ENCODE data around the gene LRP2.
"Not testable (repeated sequence)": the region's sequence is repeated elsewhere in the genome, so short reads cannot be mapped to it uniquely, and the experiment has no call there.

Gene LRP2

GRCh38 chr2:169362118-169362893 is at the start of gene LRP2:
LRP2 (minus strand) TSS chr2:169362534; CDS start chr2:169362399, 135 bp downstream.
- peak; percentile 42 for DNase-seq

GRCh38 chr2:169406891-169407290 is 44.6 kb upstream of the LRP2 start:
- no peak for DNase-seq

- not testable (repeated sequence) for DNase-seq
Observed at GRCh38 chr2:169399491-169399890, 37.2 kb upstream of the LRP2 start.

- no peak for DNase-seq
Observed at GRCh38 chr2:169397697-169398096, 35.4 kb upstream of the LRP2 start.

GRCh38 chr2:169395821-169396374 is 33.6 kb upstream of the LRP2 start:
- DNase-seq, result no peak

- DNase-seq, result no peak
Observed at GRCh38 chr2:169393068-169393590, 30.8 kb upstream of the LRP2 start.

GRCh38 chr2:169391236-169391635 is 28.9 kb upstream of the LRP2 start:
- DNase-seq, result no peak

- DNase-seq, result no peak
Observed at GRCh38 chr2:169388161-169388560, 25.8 kb upstream of the LRP2 start.

- DNase-seq, result no peak
Observed at GRCh38 chr2:169386722-169387121, 24.4 kb upstream of the LRP2 start.

- DNase-seq, result no peak
Observed at GRCh38 chr2:169384816-169385215, 22.5 kb upstream of the LRP2 start.

- DNase-seq, result no peak
Observed at GRCh38 chr2:169372561-169372960, 10.2 kb upstream of the LRP2 start.

GRCh38 chr2:169366066-169366465 is 3.7 kb upstream of the LRP2 start:
- DNase-seq, result no peak

- DNase-seq, result no peak
Observed at GRCh38 chr2:169365029-169365480, 2.7 kb upstream of the LRP2 start.

GRCh38 chr2:169363560-169364150 is 1.3 kb upstream of the LRP2 start:
- DNase-seq, result peak; percentile 27

- no peak for DNase-seq
Observed at GRCh38 chr2:169362894-169363559, 693 bp upstream of the LRP2 start.

GRCh38 chr2:169361706-169362117 is 622 bp downstream of the LRP2 start:
- peak; percentile 26 for DNase-seq

GRCh38 chr2:169360984-169361705 is 1.2 kb downstream of the LRP2 start:
- no peak for DNase-seq

GRCh38 chr2:169358016-169358415 is 4.3 kb downstream of the LRP2 start:
- no peak for DNase-seq

GRCh38 chr2:169354244-169354643 is 8.1 kb downstream of the LRP2 start:
- no peak for DNase-seq

- no peak for DNase-seq
Observed at GRCh38 chr2:169351725-169352124, 10.6 kb downstream of the LRP2 start.

GRCh38 chr2:169349535-169349934 is 12.8 kb downstream of the LRP2 start:
- DNase-seq, result no peak

GRCh38 chr2:169348321-169349024 is 13.9 kb downstream of the LRP2 start:
- DNase-seq, result no peak
